Head of caudate nucleus (tissue), 42 donors: ENCODE measurements around the gene EFEMP1.
A peak's percentile ranks its signal among the peaks of the same experiment; 100 is the strongest.

Experiments used
- DNase-seq, 42 donors: peaks; one replicate each; pipeline versions ENCODE4 v3.0.0 to v3.0.0-alpha.2; 2020 to 2021; ENCODE audit warnings: mixed read lengths in 7 of 42
- intact Hi-C: fragments of 100-400 bp; cut with DNase I; formaldehyde crosslinking; loops from one replicate; pipeline ENCODE4 v1.15.0; 2022

Gene EFEMP1

DNA sequence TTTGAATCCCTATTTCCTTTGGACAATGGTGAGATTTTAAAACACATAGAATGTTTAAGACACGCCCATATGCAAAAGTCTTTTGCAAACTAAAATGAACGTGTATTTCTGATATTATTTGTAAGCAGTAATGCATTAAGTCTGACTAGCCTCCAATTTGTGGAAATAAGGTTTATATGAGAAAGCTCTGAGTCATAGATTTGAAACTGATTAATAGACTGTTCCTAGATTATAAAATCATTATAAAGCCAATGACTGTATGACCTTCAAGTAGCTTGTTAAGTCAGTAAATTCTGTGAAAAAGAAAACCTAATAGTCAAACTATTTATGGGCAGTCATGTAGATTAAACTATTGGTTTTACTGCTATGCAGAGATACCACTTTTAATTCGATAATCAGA is 12.8 kb upstream of the EFEMP1 start:
- intact Hi-C loops = no loop called here
- DNase-seq = no peak

DNA sequence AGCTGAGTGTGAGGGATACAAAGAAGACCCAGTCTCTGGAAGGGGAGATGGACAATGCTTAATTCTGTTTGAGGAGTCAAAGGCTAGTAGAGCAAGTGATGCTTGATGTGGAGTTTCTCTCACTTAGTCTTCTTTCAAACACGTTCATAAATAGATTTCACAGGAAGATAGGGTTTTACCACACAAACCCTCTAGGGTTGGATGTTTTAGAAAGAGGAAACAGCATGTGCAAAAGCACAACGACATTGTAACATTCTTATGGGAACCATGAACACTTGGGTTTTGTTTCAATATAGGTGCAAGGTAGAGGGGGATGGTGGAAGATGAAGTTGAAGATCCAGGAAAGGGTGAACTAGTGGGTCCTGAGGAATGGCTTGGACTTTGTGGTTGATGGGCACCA is 10.8 kb upstream of the EFEMP1 start:
- no peak for DNase-seq
- intact Hi-C loops = no loop called here

DNA sequence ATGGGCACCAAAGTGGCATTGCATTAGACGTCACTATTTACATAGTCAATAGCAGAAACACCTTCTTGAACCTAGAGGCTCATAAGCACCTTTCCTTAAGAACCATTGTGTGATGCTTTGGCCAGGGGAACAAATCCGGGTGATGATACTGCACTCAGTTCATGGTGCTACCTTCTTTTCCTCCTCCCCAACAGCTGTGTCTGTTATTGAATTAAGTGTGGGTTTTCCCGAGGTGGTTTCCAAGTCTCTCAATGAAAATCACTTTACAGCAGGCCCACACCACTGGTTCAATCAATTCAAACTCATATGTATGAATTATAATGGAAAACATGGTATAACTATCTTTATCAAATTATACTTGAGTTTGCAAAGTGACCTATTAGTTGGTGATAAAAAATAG is 9.3 kb upstream of the EFEMP1 start:
- DNase-seq = no peak
- intact Hi-C loops = no loop called here

- intact Hi-C loops = no loop called here
- DNase-seq = no peak
These were observed 7.7 kb upstream of the EFEMP1 start for GRCh38 chr2:55931281-55931680.

DNA sequence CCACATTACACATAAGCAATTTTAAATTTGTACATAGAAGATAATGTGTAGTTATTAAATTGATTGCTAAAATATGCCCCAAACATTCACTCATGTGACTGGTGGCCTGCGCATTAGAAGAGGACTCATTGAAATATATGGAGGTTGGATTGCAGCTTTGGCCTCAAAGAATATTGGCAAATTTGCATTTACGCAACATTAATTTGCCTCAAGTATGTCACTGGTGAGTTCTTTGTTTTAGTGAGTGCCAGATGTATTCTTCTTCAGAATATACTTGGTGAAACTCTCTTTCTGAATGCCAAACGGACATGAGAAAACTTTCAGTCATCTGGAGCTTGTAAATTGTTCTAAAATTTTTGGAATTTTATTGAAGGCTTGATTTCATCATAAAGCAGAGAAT is 5.9 kb upstream of the EFEMP1 start:
- DNase-seq = no peak
- intact Hi-C loops = no loop called here

DNA sequence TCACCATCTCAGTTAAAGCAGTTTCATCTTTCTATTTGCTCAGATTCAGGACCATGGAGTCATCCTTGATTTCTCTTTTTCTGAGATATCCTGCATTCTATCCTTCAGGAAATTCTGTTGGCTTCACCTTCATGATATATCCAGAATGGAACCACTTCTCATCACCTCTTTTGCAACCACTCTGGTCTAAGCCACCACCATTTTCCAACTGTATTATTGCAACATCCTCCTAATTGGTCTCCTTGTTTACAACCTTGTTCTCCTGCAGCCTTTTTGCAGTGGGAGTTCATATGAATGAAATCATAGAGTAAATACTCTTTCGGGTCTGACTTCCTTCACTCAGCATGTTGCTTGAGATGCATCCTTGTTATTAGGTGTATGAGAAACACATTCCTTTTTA is 3.4 kb upstream of the EFEMP1 start:
- no peak for DNase-seq
- intact Hi-C loops = no loop called here

- DNase-seq = no peak
- intact Hi-C loops = no loop called here
These were observed 2.7 kb upstream of the EFEMP1 start for GRCh38 chr2:55926246-55926645.

DNA sequence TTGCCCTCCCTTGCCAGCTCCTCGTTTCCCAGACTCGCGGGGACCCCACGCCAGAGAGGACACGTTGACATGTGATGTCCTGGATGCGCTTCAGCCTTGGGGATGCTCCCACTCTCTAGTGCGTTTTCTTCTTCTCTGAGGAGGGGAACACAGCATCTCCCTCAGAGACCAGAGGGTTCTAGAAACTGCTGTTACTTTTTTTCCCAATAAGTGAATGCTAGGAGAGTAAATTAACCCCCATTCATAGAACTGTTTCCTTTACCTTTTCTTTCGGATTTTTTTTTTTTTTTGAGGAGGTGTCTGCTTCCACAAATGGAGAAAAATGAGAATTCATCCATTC is 370 bp upstream of the EFEMP1 start:
- intact Hi-C loops = no loop called here
- no peak for DNase-seq

- intact Hi-C loops = no loop called here
- peak in 1 of 42 donors; percentile 21 for DNase-seq
These were observed 1.2 kb downstream of the EFEMP1 start for GRCh38 chr2:55922291-55922907.

- intact Hi-C loops = no loop called here
These were observed 4.0 kb downstream of the EFEMP1 start for GRCh38 chr2:55919574-55919973.

GRCh38 chr2:55918856-55919255 is 4.7 kb downstream of the EFEMP1 start:
- intact Hi-C loops = no loop called here
- no peak for DNase-seq

More at GRCh38 chr2:55919574-55919973, 4.0 kb downstream of the EFEMP1 start:
- DNase-seq = no peak

DNA sequence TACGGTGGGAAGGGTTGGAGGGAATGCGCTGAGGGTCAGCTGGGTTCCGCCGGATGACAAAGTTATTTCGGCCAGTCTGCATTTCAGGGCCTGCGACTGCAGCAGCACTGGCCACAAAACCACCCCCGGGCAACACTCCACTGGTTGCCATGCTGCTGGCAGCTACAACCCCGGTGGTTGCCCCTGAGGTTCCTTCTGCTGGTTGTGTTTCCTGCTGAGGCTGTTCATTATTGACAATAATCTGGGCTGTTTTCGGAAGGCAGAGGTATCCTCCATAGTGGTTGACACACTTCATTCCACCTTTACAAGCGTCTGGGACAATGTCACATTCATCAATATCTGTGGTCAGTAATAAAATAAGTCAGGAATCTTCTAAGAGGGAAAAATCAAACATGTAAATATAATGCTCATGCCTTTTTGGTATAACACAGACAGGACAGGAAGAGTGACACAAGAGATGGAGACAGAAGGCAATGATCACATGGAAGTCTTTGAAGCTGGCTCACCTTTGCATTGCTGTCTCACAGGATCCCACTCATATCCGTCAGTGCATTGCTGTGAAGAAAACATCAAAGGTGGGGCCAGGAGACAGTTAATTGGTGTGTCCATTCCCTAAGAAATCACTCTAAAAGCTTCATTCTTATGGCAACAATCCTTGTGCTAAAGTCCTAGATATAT is 5.7 kb downstream of the EFEMP1 start:
- DNase-seq = peak in 10 of 42 donors; percentile 6 to 49 (median 24)
- intact Hi-C loops = no loop called here

GRCh38 chr2:55917117-55917516 is 6.5 kb downstream of the EFEMP1 start:
- DNase-seq = no peak
- intact Hi-C loops = no loop called here

DNA sequence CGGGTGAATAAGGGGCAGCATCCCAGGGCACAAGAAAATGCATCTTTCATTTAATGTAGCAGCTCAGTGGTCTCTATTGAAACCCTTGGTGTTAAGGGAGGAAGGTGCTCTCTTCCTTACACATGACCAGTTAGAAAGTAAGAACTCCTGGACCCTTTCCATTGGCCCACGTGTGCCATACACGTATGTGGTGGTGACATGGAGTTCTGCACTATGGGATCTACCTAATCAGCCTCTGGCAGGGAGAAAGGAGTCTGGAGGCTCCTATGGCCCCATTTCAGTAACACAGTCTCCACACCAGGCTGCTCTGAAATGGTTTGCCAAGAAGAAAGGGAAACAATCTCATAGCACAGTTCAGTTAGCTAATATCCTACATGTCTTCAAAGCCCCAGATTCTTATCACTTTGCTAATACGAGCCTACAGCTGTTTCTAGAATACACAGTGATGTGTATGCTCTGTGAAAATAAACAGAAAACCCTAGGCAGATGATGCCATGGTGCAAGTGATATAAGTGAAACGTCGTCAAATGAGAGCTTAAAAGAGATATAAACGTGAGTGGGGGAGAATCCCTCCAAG is 7.0 kb downstream of the EFEMP1 start:
- intact Hi-C loops = no loop called here
- DNase-seq = no peak

- DNase-seq = no peak
- intact Hi-C loops = no loop called here
These were observed 8.8 kb downstream of the EFEMP1 start for GRCh38 chr2:55914786-55915185.

DNA sequence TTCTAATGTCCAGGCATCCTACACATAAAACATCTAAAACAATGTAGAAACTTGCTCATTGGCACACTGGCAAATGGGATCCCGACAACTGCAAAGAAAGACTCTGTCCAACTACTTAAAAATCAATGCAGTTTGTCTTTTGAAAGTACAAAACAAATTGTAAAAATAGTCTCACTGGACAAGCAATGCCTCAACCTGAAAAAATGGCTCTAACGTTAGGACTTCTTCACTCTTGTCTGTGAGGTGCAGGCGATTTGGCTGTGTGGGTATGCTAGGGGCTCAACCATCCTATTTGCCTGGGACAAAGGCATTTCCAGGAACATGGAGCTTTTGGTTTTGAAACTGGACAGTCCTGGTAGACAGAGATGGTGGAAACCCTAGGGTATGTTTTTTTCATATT is 10.7 kb downstream of the EFEMP1 start:
- intact Hi-C loops = no loop called here
- DNase-seq = no peak

DNA sequence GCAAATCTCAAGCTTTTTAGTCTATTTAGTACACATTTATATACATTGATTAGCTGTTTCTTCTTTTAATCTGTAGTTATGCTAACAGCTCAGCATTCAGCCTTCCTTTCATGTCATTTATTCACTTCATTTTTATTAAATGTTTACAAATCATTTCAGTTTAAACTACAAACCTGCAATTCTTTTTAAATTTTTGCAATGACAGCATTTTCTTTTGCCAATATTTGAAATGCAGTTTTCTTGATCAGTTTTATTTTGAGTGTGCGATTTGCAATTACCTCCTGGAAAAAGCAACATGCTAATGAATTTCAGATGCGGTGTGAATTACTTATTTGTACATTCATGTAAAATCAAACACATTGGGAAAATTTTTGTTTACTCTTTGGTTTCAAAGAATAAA is 13.5 kb downstream of the EFEMP1 start:
- intact Hi-C loops = no loop called here
- DNase-seq = no peak

GRCh38 chr2:55907686-55908085 is 15.9 kb downstream of the EFEMP1 start:
- intact Hi-C loops = no loop called here
- no peak for DNase-seq

DNA sequence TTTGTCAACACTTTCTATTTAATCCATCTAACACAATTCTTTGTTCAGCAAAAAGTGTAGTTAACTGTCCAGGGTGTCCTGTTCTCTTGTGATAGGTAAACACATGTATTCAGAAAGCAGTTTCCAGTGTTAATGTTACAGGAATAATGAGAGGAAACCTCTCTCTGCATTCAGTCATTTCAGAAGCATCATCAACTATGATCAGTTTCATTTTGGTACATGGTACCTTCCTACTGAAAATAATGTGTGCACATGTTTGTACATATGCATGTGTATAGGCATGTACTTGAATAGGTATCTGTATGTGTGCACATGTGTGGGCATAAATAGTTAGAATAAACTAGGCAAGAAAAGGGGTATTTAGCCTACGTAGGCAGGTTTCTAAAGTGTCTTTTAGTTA is 16.6 kb downstream of the EFEMP1 start:
- intact Hi-C loops = no loop called here
- no peak for DNase-seq

DNA sequence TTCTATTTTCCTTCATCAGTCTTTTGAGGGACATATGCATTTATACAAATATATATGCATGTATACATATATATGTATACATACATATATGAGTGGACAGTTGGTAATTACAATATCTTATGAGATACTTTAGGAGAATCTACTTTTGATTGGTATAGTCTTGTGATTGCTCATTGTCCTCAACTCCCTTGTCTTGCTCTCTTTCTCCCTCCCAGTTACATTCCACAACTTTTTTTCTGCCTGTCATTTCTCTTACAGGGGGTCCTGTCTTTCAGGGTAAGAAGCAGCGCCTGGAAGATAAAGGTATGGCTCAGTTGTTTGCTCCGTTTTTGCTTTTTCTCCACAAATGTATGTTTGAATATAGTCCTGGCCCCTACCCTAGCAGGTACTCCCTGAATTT is 19.9 kb downstream of the EFEMP1 start:
- intact Hi-C loops = no loop called here

GRCh38 chr2:55902971-55903370 is 20.6 kb downstream of the EFEMP1 start:
- DNase-seq = no peak
- intact Hi-C loops = no loop called here

More for the DNA sequence above, 19.9 kb downstream of the EFEMP1 start:
- DNase-seq = no peak
